ENCODE measurements around the gene CACNB3. TPM values are rescaled to one million over a fixed set of nuclear protein-coding genes. Genes with fewer than 3 reads are reported as not detected.

The CACNB3 gene
- total and polyA plus RNA-seq, 8 donors: under 0.01 to 140 (median 12.7) TPM

GRCh38 chr12:48822711-48823110, 4.4 kb downstream of the CACNB3 start:
- 54 to 78% (median 72%) methylated on average over 2 of the region's 2 CpGs for WGBS, 5 donors
- no peak overlapping the region for H3K27ac ChIP-seq
- intact Hi-C loops (cut with DNase I; ENCODE audit: low total_unique reads): no loop called here

GRCh38 chr12:48823281-48823680, 5.0 kb downstream of the CACNB3 start:
- no peak overlapping the region for H3K27ac ChIP-seq
- H3K36me3 ChIP-seq: peaks cover 0 to 51% (median 44%) of the 10 kb centered on the region in 4 donors
- intact Hi-C loops (cut with DNase I; ENCODE audit: low total_unique reads): no loop called here
- WGBS, 5 donors: 93 to 97% (median 93%) methylated on average over 9 to 11 of the region's 11 CpGs
- peaks cover 4 to 13% (median 9%) of the 10 kb centered on the region in 4 donors for H3K4me1 ChIP-seq
- DNase-seq: no peak
- no peaks in the 10 kb centered on the region for H3K9me3 ChIP-seq
- TF ChIP-seq POLR2A (IDR thresholded peaks at IDR 0.05) (no peak), EP300 (IDR thresholded peaks at IDR 0.05) (no peak), CTCF (IDR thresholded peaks at IDR 0.05) (no peak), POLR2AphosphoS5 (IDR thresholded peaks at IDR 0.05) (no peak)
- no peaks in the 10 kb centered on the region for H3K27me3 ChIP-seq
- no peak overlapping the region for H3K4me3 ChIP-seq

More at GRCh38 chr12:48822711-48823110, 4.4 kb downstream of the CACNB3 start:
- Histone ChIP-seq H3K4me3 (no peak overlapping the region), H3K9me3 (no peaks in the 10 kb centered on the region), H3K4me1 (peaks cover 8 to 18% (median 14%) of the 10 kb centered on the region in 4 donors), H3K36me3 (peaks cover 0 to 45% (median 38%) of the 10 kb centered on the region in 4 donors), H3K27me3 (peaks cover 0 to 5% (median 0%) of the 10 kb centered on the region in 3 donors)
- DNase-seq: no peak
- TF ChIP-seq CTCF (IDR thresholded peaks at IDR 0.05) (no peak), POLR2AphosphoS5 (IDR thresholded peaks at IDR 0.05) (no peak), POLR2A (IDR thresholded peaks at IDR 0.05) (no peak), EP300 (IDR thresholded peaks at IDR 0.05) (no peak)

GRCh38 chr12:48824112-48824511, 5.8 kb downstream of the CACNB3 start:
- H3K27me3 ChIP-seq: no peaks in the 10 kb centered on the region
- H3K36me3 ChIP-seq: peaks cover 5 to 59% (median 52%) of the 10 kb centered on the region in 4 donors
- H3K4me1 ChIP-seq: peaks cover 0 to 5% (median 2%) of the 10 kb centered on the region in 4 donors
- no peaks in the 10 kb centered on the region for H3K9me3 ChIP-seq
- peak; percentile 38 to 85 for DNase-seq
- WGBS, 5 donors: 30 to 60% (median 56%) methylated on average over 11 to 12 of the region's 12 CpGs
- no peak overlapping the region for H3K4me3 ChIP-seq
- TF ChIP-seq EP300 (IDR thresholded peaks at IDR 0.05) (no peak), CTCF (IDR thresholded peaks at IDR 0.05) (no peak), POLR2A (IDR thresholded peaks at IDR 0.05) (no peak), POLR2AphosphoS5 (IDR thresholded peaks at IDR 0.05) (no peak)
- intact Hi-C loops (cut with DNase I; ENCODE audit: low total_unique reads): no loop called here
- no peak overlapping the region for H3K27ac ChIP-seq

GRCh38 chr12:48824905-48825304, 6.6 kb downstream of the CACNB3 start:
- Histone ChIP-seq H3K4me1 (no peaks in the 10 kb centered on the region), H3K36me3 (peaks cover 13 to 67% (median 60%) of the 10 kb centered on the region in 4 donors), H3K9me3 (no peaks in the 10 kb centered on the region), H3K27ac (no peak overlapping the region), H3K4me3 (no peak overlapping the region), H3K27me3 (no peaks in the 10 kb centered on the region)
- no peak for TF ChIP-seq POLR2AphosphoS5 (IDR thresholded peaks at IDR 0.05)
- intact Hi-C loops (cut with DNase I; ENCODE audit: low total_unique reads): no loop called here
- whole genome bisulfite sequencing, 5 donors: 81 to 97% (median 91%) methylated on average over 4 of the region's 4 CpGs
- DNase-seq: no peak

GRCh38 chr12:48826209-48826855, 8.0 kb downstream of the CACNB3 start:
- no peak overlapping the region for H3K4me3 ChIP-seq
- H3K27me3 ChIP-seq: no peaks in the 10 kb centered on the region
- intact Hi-C loops (cut with DNase I; ENCODE audit: low total_unique reads): no loop called here
- 77 to 84% (median 83%) methylated on average over 13 to 15 of the region's 15 CpGs for WGBS, 5 donors
- H3K36me3 ChIP-seq: peaks cover 27 to 82% (median 75%) of the 10 kb centered on the region in 4 donors
- TF ChIP-seq CTCF (IDR thresholded peaks at IDR 0.05) (no peak), EP300 (IDR thresholded peaks at IDR 0.05) (no peak), POLR2A (IDR thresholded peaks at IDR 0.05) (no peak), POLR2AphosphoS5 (IDR thresholded peaks at IDR 0.05) (no peak)
- no peak overlapping the region for H3K27ac ChIP-seq
- no peaks in the 10 kb centered on the region for H3K9me3 ChIP-seq
- DNase-seq: no peak
- no peaks in the 10 kb centered on the region for H3K4me1 ChIP-seq

All from stomach (tissue), 9 donors.